Astrocyte of the spinal cord (primary cell): ENCODE data around the gene MYO1F.
A peak's percentile ranks its signal among the peaks of the same experiment; 100 is the strongest.

Experiments used
- DNase-seq: peaks from one replicate; pipeline ENCODE4 v3.0.0; 2011; ENCODE audit warnings: low read depth, low spot score
- H3K4me3 ChIP-seq: 2 replicates; pipeline ENCODE4 v1.5.1; 2011; ENCODE audit warnings: low read depth, mild to moderate bottlenecking, low read length, moderate library complexity
- in situ Hi-C: cut with HindIII; loops from 2 replicates; pipeline ENCODE4 v1.10.0; 2017; ENCODE audit warnings: low sequenced_read_pairs
- TF ChIP-seq, protein P1 (sequence below): IDR thresholded peaks from 2 replicates; pipeline ENCODE4 v1.5.1; 2012; ENCODE audit warnings: low read depth, mild to moderate bottlenecking, low read length, inconsistent platforms

MYO1F gene

DNA sequence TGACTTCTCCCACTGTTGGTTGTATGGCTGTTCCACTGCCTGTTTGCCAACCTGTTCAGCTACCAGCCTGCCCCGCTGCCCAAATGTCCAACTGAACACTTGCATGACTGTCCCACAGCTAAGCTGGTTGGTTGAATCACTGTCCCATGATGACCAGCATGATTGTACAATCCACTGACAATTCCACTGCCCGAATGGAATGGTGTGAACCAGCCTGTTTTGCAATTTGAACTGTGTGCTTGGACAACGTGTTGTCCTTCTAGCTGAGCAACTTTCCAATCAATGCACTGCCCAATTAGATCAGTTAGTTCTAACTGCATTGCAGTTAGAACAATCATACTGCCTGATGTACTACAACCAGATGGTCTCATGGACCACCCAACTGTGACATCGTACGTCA lies 24.6 kb upstream of the MYO1F start:
- DNase-seq = no peak
- TF ChIP-seq, protein P1, sequence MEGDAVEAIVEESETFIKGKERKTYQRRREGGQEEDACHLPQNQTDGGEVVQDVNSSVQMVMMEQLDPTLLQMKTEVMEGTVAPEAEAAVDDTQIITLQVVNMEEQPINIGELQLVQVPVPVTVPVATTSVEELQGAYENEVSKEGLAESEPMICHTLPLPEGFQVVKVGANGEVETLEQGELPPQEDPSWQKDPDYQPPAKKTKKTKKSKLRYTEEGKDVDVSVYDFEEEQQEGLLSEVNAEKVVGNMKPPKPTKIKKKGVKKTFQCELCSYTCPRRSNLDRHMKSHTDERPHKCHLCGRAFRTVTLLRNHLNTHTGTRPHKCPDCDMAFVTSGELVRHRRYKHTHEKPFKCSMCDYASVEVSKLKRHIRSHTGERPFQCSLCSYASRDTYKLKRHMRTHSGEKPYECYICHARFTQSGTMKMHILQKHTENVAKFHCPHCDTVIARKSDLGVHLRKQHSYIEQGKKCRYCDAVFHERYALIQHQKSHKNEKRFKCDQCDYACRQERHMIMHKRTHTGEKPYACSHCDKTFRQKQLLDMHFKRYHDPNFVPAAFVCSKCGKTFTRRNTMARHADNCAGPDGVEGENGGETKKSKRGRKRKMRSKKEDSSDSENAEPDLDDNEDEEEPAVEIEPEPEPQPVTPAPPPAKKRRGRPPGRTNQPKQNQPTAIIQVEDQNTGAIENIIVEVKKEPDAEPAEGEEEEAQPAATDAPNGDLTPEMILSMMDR = no peak
- in situ Hi-C loops = no loop called here
- H3K4me3 ChIP-seq = no peak overlapping the region

DNA sequence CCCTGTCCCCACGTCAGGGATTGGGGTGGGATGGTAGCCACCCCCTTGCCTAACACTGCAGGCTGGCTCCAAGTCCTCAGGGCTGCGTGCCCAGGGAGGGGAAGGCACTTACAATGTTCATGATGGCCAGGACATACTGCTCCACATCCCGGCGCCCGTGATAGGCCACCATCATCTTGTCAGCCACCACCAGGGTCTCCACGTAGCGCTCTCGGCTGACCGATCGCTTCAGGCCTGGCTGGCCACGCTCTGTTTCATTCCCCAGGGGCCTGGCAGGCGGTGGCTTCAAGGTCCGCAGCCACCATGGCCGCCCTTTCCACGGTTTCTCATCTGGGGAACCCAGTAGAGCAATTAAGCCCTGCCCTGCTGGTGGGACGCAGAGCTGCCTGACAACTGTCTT lies 23.6 kb upstream of the MYO1F start:
- in situ Hi-C loops = no loop called here
- H3K4me3 ChIP-seq = no peak overlapping the region
- TF ChIP-seq, protein P1 = no peak
- DNase-seq = no peak

DNA sequence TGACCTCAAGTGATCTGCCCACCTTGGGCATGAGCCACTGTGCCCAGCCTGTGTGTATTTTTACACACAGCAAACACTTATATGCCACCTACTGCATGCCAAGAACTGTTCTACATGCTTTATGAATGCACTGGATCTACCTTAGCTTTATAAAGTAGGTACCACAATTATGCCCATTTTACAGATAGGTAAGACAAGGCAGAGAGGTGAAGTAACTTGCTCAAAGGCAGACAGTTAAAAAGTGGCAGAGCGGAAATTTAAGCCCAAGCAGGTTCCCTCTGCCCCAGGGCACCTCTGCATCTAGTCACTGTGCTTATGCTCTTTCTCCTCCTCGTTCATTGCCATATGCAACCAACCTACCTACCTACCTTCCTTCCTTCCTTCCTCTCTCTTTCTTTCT lies 22.8 kb upstream of the MYO1F start:
- no peak for DNase-seq
- TF ChIP-seq, protein P1 = no peak
- H3K4me3 ChIP-seq = no peak overlapping the region
- in situ Hi-C loops = no loop called here

DNA sequence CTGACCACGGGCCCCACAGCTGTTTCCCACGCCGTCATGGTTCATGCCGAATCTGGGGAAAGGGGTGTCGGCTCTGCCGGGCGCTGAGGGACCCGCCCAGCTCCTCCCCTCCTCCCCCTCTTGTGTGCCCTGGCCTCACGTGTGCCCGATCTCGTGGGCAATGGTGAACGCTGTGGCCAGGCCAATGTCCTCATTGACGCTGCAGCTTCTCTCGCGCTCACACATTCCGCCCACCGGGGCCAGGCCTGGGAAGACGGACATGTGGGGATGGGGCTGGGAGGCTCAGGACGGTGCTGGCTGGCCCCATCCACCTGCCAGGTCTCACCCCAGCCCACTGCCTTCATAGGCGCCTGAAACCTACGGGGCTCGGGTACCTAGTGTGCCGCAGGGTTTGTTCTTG lies 18.9 kb upstream of the MYO1F start:
- in situ Hi-C loops = no loop called here
- no peak overlapping the region for H3K4me3 ChIP-seq
- DNase-seq = no peak
- TF ChIP-seq, protein P1 = no peak

DNA sequence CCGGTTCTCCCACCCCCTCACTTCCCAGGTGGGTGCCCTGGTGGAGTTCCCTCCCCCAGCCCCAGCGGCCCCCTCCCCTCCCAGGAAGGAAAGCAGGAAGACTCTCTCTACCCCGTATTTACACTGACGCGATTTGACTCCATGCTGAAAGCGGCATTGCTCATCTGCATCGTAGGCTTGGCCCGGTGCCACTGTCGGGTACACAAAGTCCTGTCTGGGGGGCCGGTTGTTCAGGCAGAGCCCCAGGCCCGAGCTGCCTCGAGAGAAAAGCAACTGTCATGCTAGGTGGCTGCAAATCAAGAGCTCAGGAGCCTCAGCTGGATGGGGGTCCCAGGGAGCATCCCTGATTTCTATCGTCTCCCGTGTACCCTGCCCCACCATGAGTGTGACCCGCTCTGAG lies 18.4 kb upstream of the MYO1F start:
- H3K4me3 ChIP-seq = no peak overlapping the region
- in situ Hi-C loops = no loop called here
- DNase-seq = no peak
- TF ChIP-seq, protein P1 = no peak

DNA sequence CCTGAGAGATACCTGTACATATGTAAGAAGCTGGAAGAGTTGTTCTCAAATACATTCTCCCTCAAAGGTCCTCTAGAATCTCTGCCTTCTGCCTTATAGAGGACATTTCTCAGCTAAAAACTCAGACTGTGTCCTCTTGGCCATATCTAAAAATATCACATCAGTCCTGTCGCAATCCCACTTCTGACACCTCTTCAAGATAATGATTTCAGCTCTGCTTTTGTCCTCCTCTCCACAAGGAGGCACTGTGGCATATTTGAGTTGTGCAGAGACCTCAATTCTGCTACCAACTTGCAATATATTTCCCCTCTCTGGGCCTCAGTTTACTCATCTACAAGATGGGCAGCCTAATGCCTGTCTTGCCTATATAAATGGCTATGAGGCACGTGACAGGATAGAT lies 16.7 kb upstream of the MYO1F start:
- no peak overlapping the region for H3K4me3 ChIP-seq
- TF ChIP-seq, protein P1 = peak; percentile 35
- in situ Hi-C loops = no loop called here
- DNase-seq = no peak
